ENCODE data around the gene LINGO1.
A peak's percentile ranks its signal among the peaks of the same experiment; 100 is the strongest.

The LINGO1 gene, protein sequence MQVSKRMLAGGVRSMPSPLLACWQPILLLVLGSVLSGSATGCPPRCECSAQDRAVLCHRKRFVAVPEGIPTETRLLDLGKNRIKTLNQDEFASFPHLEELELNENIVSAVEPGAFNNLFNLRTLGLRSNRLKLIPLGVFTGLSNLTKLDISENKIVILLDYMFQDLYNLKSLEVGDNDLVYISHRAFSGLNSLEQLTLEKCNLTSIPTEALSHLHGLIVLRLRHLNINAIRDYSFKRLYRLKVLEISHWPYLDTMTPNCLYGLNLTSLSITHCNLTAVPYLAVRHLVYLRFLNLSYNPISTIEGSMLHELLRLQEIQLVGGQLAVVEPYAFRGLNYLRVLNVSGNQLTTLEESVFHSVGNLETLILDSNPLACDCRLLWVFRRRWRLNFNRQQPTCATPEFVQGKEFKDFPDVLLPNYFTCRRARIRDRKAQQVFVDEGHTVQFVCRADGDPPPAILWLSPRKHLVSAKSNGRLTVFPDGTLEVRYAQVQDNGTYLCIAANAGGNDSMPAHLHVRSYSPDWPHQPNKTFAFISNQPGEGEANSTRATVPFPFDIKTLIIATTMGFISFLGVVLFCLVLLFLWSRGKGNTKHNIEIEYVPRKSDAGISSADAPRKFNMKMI

GRCh38 chr15:77632534-77633133, at the start of gene LINGO1:
Gene LINGO1, minus strand, starts transcription at chr15:77632912. Its CDS starts 597 bp downstream, at chr15:77632315.
- DNase-seq (ENCODE audit: low read depth in 2 of 2) = no peak

DNA sequence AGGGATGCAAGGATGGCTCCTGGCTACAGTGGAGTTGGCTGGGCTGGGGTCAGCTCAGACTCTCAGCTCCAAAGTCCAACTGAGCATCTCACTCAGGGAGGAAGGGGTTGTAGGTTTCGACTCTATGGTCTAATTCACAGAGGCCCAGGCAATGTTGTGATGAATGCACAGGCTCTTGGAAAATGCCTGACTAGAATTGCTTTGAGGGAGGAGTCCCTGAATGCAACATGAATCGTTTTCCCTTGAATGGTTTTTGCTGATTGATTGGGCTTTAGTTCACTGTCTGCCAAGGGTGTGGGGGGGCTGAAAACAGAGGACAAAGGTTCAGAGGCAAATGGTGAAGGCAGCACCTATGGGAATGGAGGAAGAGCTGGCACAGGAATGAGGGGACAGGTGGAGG, 48.6 kb upstream of the LINGO1 start:
- no peak for DNase-seq (ENCODE audit: low read depth in 2 of 2)

DNA sequence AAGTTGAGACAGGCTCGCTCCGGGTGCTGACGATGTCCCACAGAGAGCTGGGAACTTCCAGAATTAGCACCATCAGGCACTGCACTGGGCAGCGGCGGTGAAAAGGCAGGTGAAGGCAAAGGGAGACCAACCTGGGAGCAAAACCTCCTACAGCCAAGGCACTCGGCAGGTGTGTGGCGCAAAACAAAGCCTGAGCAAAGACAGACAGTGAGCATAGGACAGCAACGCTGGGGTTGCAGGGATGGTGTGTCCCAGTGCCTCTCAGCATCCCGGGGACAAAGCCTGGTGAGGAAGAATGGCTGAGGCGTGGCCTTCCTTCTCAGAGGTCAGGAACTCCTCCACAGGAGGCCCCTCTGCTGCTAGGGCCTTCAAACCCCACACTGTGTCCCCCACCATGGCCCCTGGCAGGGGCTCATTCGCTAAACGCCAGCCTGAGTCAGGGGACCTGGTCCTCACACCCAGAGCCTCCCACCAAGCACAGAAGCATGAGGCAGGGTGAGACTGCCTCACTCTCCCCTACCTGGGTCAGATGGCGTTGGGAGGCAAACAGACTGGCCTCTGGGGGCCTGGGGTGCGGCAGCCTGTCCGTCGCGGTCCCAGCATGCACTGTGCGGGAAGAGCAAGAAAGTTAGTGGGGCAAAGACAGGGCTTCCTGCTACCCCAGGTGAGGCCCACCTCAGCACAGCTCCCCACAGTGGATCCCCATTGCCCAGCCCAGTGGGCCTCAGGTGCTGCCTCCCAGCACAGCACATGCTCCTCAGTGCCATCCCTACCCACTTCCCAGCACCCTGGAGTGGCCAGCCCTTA, 44.1 kb upstream of the LINGO1 start:
- DNase-seq (ENCODE audit: low read depth in 2 of 2) = no peak

- no peak for DNase-seq (ENCODE audit: low read depth in 2 of 2)
Observed at GRCh38 chr15:77675806-77676415, 43.2 kb upstream of the LINGO1 start.

DNA sequence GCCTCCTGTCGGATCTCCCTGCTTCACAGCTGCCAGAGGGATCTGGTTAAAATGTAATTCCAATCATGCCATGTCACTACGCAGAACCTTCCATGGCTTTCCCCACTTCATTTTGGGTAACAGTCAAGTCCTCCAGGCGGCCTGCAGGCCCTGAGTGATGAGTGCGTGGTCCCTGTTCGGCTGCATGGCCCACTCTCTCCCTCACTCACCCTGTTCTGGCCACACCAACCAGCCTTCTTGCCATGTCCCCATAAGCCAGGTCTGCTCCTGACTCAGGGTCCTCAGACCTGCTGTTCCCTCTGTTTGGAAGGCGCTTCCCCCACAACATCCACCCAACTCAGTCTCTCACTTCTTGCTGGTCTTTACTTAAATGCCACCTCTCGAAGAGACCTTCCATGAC, 41.6 kb upstream of the LINGO1 start:
- no peak for DNase-seq (ENCODE audit: low read depth in 2 of 2)

- no peak for DNase-seq (ENCODE audit: low read depth in 2 of 2)
Observed at GRCh38 chr15:77673866-77674265, 41.2 kb upstream of the LINGO1 start.

DNA sequence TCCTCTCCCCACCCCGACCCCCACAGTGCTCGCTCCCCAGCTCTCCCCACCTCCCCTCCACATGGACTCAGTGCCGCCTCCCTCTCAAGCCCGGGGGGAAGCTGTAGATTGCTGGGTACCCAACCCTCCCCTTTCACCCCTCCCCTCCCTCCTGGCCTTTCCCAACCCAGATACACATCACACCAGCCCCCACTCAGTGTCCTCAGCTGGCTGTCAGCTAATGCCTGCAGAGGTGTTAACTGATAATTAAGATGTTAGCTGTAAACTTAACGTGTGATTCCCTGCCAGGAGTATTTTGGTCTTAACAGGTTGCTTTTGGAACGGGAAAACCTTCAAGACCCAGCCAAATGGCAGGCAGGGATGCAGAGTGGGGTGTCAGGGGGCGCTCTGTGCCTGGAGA, 39.4 kb upstream of the LINGO1 start:
- DNase-seq (ENCODE audit: low read depth in 2 of 2) = no peak

- DNase-seq (ENCODE audit: low read depth in 2 of 2) = no peak
Observed at GRCh38 chr15:77671362-77672056, 38.8 kb upstream of the LINGO1 start.

- DNase-seq (ENCODE audit: low read depth in 2 of 2) = no peak
Observed at GRCh38 chr15:77670558-77671361, 38.0 kb upstream of the LINGO1 start.

DNA sequence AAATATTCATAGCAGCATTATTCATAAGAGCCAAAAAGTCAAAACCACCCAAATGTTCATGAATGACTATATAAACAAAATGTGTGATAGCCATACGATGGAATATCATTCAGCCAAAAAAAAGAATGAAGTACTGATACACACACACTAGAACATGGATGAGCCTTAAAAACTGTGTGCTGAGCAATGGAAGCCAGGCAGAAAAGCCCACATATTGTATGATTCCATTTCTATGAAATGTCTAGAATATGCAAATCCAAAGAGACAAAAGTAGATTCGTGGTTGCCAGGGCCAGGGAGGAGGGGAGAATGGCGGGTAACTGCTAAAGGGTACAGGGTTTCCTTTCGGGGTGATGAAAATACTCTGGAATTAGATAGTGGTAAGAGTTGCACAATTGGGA, 37.2 kb upstream of the LINGO1 start:
- DNase-seq (ENCODE audit: low read depth in 2 of 2) = no peak

GRCh38 chr15:77667338-77668234, 34.9 kb upstream of the LINGO1 start:
- DNase-seq (ENCODE audit: low read depth in 2 of 2) = no peak

DNA sequence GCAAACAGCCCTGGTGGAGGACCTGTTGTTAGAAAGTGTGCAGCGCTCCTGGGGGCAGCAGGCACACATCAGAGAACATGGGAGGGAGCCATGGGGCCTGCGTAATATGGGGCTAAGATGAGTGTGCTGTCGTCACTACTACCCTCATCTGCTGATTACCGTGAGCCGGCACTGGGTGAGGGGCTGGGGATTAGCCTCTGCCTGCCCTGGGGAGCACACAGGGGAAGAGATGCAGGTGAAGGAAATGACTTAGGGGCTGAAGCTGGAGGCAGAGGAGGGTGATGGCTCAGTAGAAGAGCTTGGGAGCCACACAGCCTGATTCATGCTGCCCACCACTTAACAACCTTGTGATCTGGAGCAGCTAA, 33.6 kb upstream of the LINGO1 start:
- no peak for DNase-seq (ENCODE audit: low read depth in 2 of 2)

DNA sequence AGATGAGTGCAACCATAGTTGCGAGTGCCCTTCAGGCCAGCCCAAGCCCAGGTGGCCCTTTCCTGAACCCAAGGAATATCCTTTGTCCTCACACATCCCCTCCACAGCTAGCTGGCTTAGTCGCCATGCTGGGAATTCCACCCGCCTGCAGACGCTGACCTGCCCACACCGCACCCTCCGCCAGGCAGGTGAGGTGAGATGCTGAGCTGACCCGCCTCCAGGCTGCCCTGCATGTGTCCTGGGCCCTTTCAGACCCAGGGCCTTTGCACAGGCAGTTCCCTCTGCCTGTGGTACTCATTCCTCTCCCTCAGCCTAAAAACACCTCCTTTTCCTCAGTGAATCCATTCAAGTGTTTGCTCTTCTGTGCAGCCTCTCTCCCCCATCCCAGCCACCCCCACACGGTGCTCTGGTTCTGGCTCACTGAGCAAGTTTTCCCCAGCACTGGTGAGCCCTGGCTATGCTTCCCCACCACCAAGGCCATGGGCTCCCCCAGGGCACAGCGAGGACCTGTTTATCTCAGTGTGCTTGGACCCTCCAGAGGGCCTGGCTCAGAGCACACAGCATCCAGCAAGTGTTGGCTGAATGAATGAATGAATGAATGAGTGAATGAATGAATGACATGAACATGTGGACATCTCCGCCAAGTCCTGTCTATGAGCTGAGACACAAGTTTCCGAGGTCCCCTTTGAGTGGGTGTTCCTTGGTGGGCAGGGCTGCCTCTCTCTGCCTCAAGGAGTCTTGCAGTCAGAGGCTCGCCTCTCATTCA, 33.0 kb upstream of the LINGO1 start:
- DNase-seq (ENCODE audit: low read depth in 2 of 2) = no peak

GRCh38 chr15:77664428-77664827, 31.7 kb upstream of the LINGO1 start:
- DNase-seq (ENCODE audit: low read depth in 2 of 2) = no peak

GRCh38 chr15:77663256-77663655, 30.5 kb upstream of the LINGO1 start:
- DNase-seq (ENCODE audit: low read depth in 2 of 2) = no peak

GRCh38 chr15:77659350-77660321, 26.9 kb upstream of the LINGO1 start:
- peak; percentile 9 to 30 for DNase-seq (ENCODE audit: low read depth in 2 of 2)

- no peak for DNase-seq (ENCODE audit: low read depth in 2 of 2)
Observed at GRCh38 chr15:77658304-77658703, 25.6 kb upstream of the LINGO1 start.

Measured in stimulated activated CD8-positive, alpha-beta memory T cell treated with anti-CD3 and anti-CD28 coated beads, Interleukin-15, amount 100 ng/mL, for 48 hours (primary cell).